ENCODE results near the gene EIF1. TPM values are rescaled to one million over a fixed set of nuclear protein-coding genes. Genes with fewer than 3 reads are reported as not detected.
"Not testable (repeated sequence)": the region's sequence is repeated elsewhere in the genome, so short reads cannot be mapped to it uniquely, and the experiment has no call there.

EIF1 gene
- 572 to 1,015 TPM (median 990 TPM) in 3 replicates for total RNA-seq
- long read RNA-seq, transcript EIF1-201 (3 exons, 1,120 nt), result minor isoform, 5 of 860 reads
- long read RNA-seq, transcript EIF1-203 (4 exons, 2,330 nt), result major isoform, 742 of 860 reads
- long read RNA-seq, transcript EIF1-202 (2 exons, 2,170 nt), result minor isoform, 34 of 860 reads
- long read RNA-seq, partial matches to known transcripts, result 34 of 860 reads
- long read RNA-seq, other reads (novel, unspliced or antisense), result 43 of 860 reads

DNA sequence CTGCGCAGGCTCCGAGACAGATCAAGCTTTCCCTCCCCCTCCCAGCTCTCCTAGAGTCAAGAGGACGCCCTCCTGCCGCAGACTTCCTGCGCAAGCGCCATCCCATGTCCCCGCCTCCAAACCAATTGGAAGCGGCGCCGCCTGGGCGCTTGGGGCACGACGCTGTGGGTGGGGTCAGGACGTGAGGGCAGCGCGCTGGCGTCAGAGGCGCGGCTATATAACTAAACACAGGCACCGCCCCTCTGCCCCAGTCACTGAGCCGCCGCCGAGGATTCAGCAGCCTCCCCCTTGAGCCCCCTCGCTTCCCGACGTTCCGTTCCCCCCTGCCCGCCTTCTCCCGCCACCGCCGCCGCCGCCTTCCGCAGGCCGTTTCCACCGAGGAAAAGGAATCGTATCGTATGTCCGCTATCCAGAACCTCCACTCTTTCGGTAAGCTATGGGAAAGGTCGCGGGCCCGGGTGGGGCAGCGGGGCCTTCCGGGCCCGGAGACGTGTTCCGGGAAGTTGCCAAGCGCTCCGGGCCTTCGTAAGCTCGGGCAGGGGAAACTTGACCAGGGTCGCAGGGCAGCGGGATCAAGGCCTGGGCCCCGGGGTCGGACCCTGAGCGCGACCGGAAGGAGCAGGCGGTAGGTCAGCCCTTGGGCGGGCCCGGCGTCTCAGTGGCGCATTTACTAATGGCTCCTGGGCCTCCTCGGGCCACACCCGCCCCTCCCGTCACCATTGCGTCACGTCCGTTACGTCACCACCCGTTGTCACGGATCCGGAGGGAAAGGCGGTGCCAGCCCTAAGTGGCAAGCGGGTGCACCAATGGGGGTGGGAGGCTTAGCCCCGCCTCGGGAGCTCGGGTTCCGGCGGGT, at the start of gene EIF1:
EIF1 (plus strand) TSS at position 245 of the 856 bp plus-strand sequence; CDS start at position 399, 154 bp downstream.
- Mint-ChIP-seq H3K4me3 (ENCODE audit: unreplicated experiment) (peak within 1 kb of the TSS; percentile 95), H3K27ac (ENCODE audit: unreplicated experiment) (peak within 1 kb of the TSS; percentile 99), H3K36me3 (ENCODE audit: low read depth) (peaks cover 33% of the 10 kb centered on the region), H3K27me3 (ENCODE audit: low read depth) (no peaks in the 10 kb centered on the region), H3K9me3 (ENCODE audit: low read depth) (peaks cover 3% of the 10 kb centered on the region), H3K4me1 (ENCODE audit: low read depth) (peaks cover 25% of the 10 kb centered on the region)
- DNase-seq (ENCODE audit: low spot score), result peak; percentile 99
- TF ChIP-seq, protein P1, sequence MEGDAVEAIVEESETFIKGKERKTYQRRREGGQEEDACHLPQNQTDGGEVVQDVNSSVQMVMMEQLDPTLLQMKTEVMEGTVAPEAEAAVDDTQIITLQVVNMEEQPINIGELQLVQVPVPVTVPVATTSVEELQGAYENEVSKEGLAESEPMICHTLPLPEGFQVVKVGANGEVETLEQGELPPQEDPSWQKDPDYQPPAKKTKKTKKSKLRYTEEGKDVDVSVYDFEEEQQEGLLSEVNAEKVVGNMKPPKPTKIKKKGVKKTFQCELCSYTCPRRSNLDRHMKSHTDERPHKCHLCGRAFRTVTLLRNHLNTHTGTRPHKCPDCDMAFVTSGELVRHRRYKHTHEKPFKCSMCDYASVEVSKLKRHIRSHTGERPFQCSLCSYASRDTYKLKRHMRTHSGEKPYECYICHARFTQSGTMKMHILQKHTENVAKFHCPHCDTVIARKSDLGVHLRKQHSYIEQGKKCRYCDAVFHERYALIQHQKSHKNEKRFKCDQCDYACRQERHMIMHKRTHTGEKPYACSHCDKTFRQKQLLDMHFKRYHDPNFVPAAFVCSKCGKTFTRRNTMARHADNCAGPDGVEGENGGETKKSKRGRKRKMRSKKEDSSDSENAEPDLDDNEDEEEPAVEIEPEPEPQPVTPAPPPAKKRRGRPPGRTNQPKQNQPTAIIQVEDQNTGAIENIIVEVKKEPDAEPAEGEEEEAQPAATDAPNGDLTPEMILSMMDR (IDR thresholded peaks at IDR 0.05), result no peak

- TF ChIP-seq, protein P1 (IDR thresholded peaks at IDR 0.05), result no peak
- H3K27ac Mint-ChIP-seq (ENCODE audit: unreplicated experiment), result no peak overlapping the region
- H3K36me3 Mint-ChIP-seq (ENCODE audit: low read depth), result no peaks in the 10 kb centered on the region
- H3K4me1 Mint-ChIP-seq (ENCODE audit: low read depth), result peaks cover 9% of the 10 kb centered on the region
- no peaks in the 10 kb centered on the region for H3K27me3 Mint-ChIP-seq (ENCODE audit: low read depth)
- DNase-seq (ENCODE audit: low spot score), result no peak
- no peak overlapping the region for H3K4me3 Mint-ChIP-seq (ENCODE audit: unreplicated experiment)
- no peaks in the 10 kb centered on the region for H3K9me3 Mint-ChIP-seq (ENCODE audit: low read depth)
Observed at GRCh38 chr17:41638941-41639340, 49.7 kb upstream of the EIF1 start.

DNA sequence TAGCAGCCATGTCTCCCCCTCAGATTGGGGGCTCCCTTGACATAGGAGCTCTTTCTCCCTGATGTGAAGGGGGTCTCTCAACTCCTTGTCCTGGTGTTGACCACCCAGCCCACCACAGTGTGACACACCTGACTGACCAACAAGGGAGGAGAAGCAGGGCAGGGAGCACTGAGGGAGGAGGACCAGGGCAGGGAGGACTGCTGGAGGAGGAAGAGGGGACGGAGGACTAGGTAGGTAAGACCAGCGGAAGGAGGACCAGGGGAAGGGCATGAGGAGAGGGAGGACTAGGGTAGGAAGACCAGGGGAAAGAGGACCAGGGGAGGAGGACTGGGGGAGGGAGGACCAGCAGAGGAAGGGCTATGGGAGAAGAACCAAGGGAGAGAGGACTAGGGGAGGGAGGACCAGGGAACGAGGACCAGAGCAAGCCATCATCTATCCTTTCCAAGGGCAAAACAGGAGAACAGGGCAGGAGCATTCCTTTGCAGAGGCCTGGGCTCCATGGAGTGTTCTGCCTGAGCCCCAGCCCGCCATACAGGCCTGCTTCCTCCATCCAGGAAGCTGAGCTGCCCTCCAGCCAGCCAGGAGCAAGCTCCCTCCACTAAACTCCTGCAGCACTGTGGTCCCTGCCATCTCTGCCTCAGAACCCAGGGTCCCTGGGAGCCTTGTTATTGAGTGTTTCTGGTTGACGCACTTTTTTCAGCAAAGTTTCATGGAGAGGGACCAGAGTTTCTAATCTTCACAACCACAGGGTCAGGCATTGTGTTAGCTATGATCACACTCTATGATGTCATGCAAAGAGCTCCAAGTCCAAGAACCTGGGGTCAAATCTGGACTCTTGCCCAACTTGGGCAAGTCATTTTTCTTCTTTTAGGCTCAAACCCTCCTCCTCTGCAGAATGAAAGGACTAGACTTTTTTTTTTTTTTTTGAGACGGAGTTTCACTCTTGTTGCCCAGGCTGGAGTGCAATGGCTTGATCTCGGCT, 48.9 kb upstream of the EIF1 start:
- Mint-ChIP-seq H3K27ac (ENCODE audit: unreplicated experiment) (no peak overlapping the region), H3K27me3 (ENCODE audit: low read depth) (no peaks in the 10 kb centered on the region), H3K4me3 (ENCODE audit: unreplicated experiment) (no peak overlapping the region), H3K4me1 (ENCODE audit: low read depth) (peaks cover 9% of the 10 kb centered on the region), H3K9me3 (ENCODE audit: low read depth) (no peaks in the 10 kb centered on the region), H3K36me3 (ENCODE audit: low read depth) (no peaks in the 10 kb centered on the region)
- TF ChIP-seq, protein P1 (IDR thresholded peaks at IDR 0.05), result no peak
- DNase-seq (ENCODE audit: low spot score), result no peak

- not testable (repeated sequence) for H3K27me3 Mint-ChIP-seq (ENCODE audit: low read depth); H3K4me3 Mint-ChIP-seq (ENCODE audit: unreplicated experiment); H3K36me3 Mint-ChIP-seq (ENCODE audit: low read depth); H3K9me3 Mint-ChIP-seq (ENCODE audit: low read depth); H3K27ac Mint-ChIP-seq (ENCODE audit: unreplicated experiment); DNase-seq (ENCODE audit: low spot score); H3K4me1 Mint-ChIP-seq (ENCODE audit: low read depth)
Observed at GRCh38 chr17:41640596-41640995, 48.1 kb upstream of the EIF1 start.

DNA sequence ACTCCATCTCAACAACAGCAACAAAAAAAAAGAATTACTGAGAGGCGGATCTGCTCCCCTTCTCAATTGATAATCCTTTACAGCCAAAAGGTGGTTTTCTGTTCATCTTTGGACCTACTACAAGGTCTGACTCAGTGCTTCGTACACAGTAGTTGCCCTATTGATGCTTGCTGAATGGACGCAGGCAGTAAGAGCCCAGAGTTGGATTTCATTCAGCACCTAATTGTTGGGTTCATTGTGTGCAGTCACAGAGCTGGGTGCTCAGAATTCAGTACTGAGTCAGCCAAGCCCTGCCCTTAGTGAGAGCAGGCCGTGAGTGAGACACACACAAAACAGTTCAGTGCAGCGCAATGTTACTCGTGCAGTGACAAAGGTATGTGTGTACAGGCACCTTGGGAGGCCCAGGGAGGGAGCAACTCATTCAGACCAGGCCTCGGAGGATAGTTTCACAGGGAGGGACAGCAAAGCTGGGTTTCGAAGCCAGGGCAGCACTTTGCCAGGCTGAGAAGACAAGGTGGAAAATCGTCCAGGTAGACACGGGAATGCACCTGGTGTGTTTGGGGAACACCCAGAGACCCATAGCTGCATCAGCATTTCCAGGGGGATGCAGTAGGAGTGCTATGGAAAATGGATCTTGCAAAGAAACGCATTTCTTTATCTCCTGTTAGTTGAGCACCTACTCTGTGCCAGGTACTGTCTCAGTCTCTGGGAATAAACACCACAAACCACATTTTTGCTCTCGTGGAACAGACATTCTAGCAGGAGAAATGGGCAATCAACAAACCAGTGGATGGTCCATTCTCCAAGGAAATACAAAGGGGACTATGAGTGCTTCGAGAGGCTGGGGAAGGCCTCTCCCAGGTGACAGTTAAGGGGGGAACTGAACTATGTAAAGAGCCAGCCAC, 46.2 kb upstream of the EIF1 start:
- Mint-ChIP-seq H3K9me3 (ENCODE audit: low read depth) (no peaks in the 10 kb centered on the region), H3K27ac (ENCODE audit: unreplicated experiment) (no peak overlapping the region), H3K36me3 (ENCODE audit: low read depth) (no peaks in the 10 kb centered on the region), H3K4me1 (ENCODE audit: low read depth) (peaks cover 11% of the 10 kb centered on the region), H3K27me3 (ENCODE audit: low read depth) (no peaks in the 10 kb centered on the region), H3K4me3 (ENCODE audit: unreplicated experiment) (no peak overlapping the region)
- DNase-seq (ENCODE audit: low spot score), result no peak
- TF ChIP-seq, protein P1 (IDR thresholded peaks at IDR 0.05), result no peak
